K562 (cell line): Measurements from ENCODE around the gene WDR45B. TPM values are rescaled to one million over a fixed set of nuclear protein-coding genes. Genes with fewer than 3 reads are reported as not detected.

Source experiments
- ATAC-seq: fragments of 200-7000 bp; cut with Tn5 transposase; 3 replicates; pipeline ENCODE4 v1.9.1; 2020; ENCODE audit warnings: moderate library complexity
- BruUV-seq: library from RNA; stranded (reverse); fragments of 400-500 nt; replicated peaks from 2 replicates; lab custom pipeline; 2021; lab: Mats Ljungman, UMichigan
- CTCF ChIA-PET: fragments of 300-600 bp; formaldehyde crosslinking; extraction: SDS; loops from one replicate; lab custom pipeline; 2021; ENCODE audit warnings: low intra/inter-chr PET ratio; lab: Yijun Ruan, JAX
- POLR2A ChIA-PET: fragments of 300-600, 350-650 bp; sonication (Branson Sonifier 250); formaldehyde crosslinking; extraction: SDS; loops from one replicate; lab custom pipeline; 2021; ENCODE audit warnings: antibody characterized with exemption, inconsistent platforms; lab: Yijun Ruan, JAX
- DNase-seq, 4 experiments: peaks; one replicate each; pipeline versions ENCODE4 v3.0.0 to v3.0.0-alpha.2; 2011 to 2018; ENCODE audit warnings: low spot score in 3 of 4, mixed read lengths in 3 of 4; ENCODE audit errors: extremely low read depth in 1 of 4
- FAIRE-seq: peaks from 2 replicates; lab custom pipeline; 2011; peaks lifted over from hg19 to GRCh38; lab: Jason Lieb, UNC
- H2AFZ ChIP-seq: 2 replicates; pipeline ENCODE4 v1.6.0; 2011; ENCODE audit warnings: low read depth, low read length, control low read depth, inconsistent platforms
- H3K27ac ChIP-seq: fragments of 200-600 bp; 3 replicates; pipeline ENCODE4 v1.8.0; 2011; ENCODE audit warnings: low read depth, mild to moderate bottlenecking, control low read depth, inconsistent platforms, low read length, moderate library complexity, mixed read lengths; ENCODE audit errors: extremely low read depth
- H3K27me3 ChIP-seq, 2 experiments: fragments of 300-600 bp in 1 of 2; 2 replicates in 1 of 2; 3 replicates in 1 of 2; pipeline versions ENCODE4 v1.6.0 to v1.8.0; 2011; ENCODE audit warnings: inconsistent platforms in 2 of 2, low read length in 2 of 2, mild to moderate bottlenecking in 1 of 2, mixed read lengths in 1 of 2, moderate library complexity in 1 of 2; ENCODE audit not compliant: control insufficient read depth in 2 of 2, insufficient read depth in 2 of 2
- H3K36me3 ChIP-seq: fragments of 300-600 bp; 3 replicates; pipeline ENCODE4 v1.8.0; 2011; ENCODE audit warnings: mild to moderate bottlenecking, low read length, inconsistent platforms; ENCODE audit not compliant: control insufficient read depth, insufficient read depth
- H3K4me1 ChIP-seq, 2 experiments: fragments of 200-600 bp in 1 of 2; replicated peaks in 1 of 2; 2 replicates in 1 of 2; 3 replicates in 1 of 2; pipeline versions ENCODE4 v1.5.1 to v1.8.0; 2011; ENCODE audit warnings: inconsistent platforms in 2 of 2, low read length in 2 of 2, mild to moderate bottlenecking in 1 of 2, mixed read lengths in 1 of 2, moderate library complexity in 1 of 2; ENCODE audit not compliant: control insufficient read depth in 2 of 2, insufficient read depth in 2 of 2
- H3K4me2 ChIP-seq: 2 replicates; pipeline ENCODE4 v1.6.1; 2011; ENCODE audit warnings: low read length, control low read depth, inconsistent platforms, mixed read lengths; ENCODE audit not compliant: insufficient read depth
- H3K4me3 ChIP-seq: fragments of 200-600 bp; sonication (generic), shearing (Covaris generic); 2 replicates; pipeline ENCODE4 v1.5.1; 2016; ENCODE audit warnings: control low read depth, inconsistent platforms
- H3K79me2 ChIP-seq: fragments of 200-600 bp; 3 replicates; pipeline ENCODE4 v1.8.0; 2011; ENCODE audit warnings: low read length, inconsistent platforms; ENCODE audit not compliant: control insufficient read depth, insufficient read depth
- H3K9ac ChIP-seq, 2 experiments: 2 replicates each; pipeline versions ENCODE4 v1.6.0 to v1.6.1; 2011; ENCODE audit warnings: low read depth in 2 of 2, low read length in 2 of 2, control low read depth in 1 of 2, inconsistent platforms in 1 of 2, mild to moderate bottlenecking in 1 of 2, mixed read lengths in 1 of 2; ENCODE audit not compliant: insufficient read depth in 1 of 2
- H3K9me1 ChIP-seq: one replicate; pipeline ENCODE4 v1.6.0; 2011; ENCODE audit warnings: inconsistent platforms, mild to moderate bottlenecking, low read length, moderate library complexity; ENCODE audit not compliant: control insufficient read depth, insufficient read depth
- H3K9me3 ChIP-seq: replicated peaks from 2 replicates; pipeline ENCODE4 v1.5.1; 2011; ENCODE audit warnings: low read depth, low read length, inconsistent platforms; ENCODE audit not compliant: control insufficient read depth, insufficient read depth
- H4K20me1 ChIP-seq: replicated peaks from 2 replicates; pipeline ENCODE4 v1.6.1; 2011; ENCODE audit warnings: low read length, inconsistent platforms, mixed read lengths; ENCODE audit not compliant: control insufficient read depth, insufficient read depth
- ETV5 ChIP-seq: sonication (generic); formaldehyde crosslinking; IDR thresholded peaks from 2 replicates; pipeline ENCODE4 v1.4.0; 2020; ENCODE audit warnings: low read depth, mild to moderate bottlenecking, missing genetic modification reagents
- PHTF2 ChIP-seq: fragments of 250-450 bp; sonication (Bioruptor Pico); IDR thresholded peaks from 2 replicates; pipeline ENCODE4 v1.5.0; 2021; ENCODE audit warnings: mild to moderate bottlenecking
- RBFOX2 ChIP-seq: fragments of 200-400 bp; formaldehyde crosslinking; IDR thresholded peaks from 2 replicates; pipeline ENCODE4 v1.6.1; 2017; ENCODE audit warnings: low read depth, mild to moderate bottlenecking, low read length, moderate library complexity
- RBM39 ChIP-seq: fragments of 200-400 bp; formaldehyde crosslinking; optimal IDR thresholded peaks from 2 replicates; pipeline ENCODE3; 2018; ENCODE audit warnings: low read depth, low read length
- TRIM24 ChIP-seq, 2 experiments: fragments of 450-650 bp; IDR thresholded peaks; 2 replicates each; pipeline ENCODE4 v1.6.1; 2016
- ZNF830 ChIP-seq: fragments of 250-450 bp; sonication (Bioruptor Pico); IDR thresholded peaks from 2 replicates; pipeline ENCODE4 v1.5.0; 2021; ENCODE audit warnings: mild to moderate bottlenecking
- WGBS: fragments of 100-300 bp; shearing (Covaris generic); methylation state at CpG from one replicate; pipeline ENCODE4 v1.1.6; 2016; ENCODE audit warnings: low coverage, mixed read lengths; ENCODE audit not compliant: insufficient coverage; ENCODE audit errors: missing lambda C conversion rate; 5-methylcytosine and 5-hydroxymethylcytosine counted together
- in situ Hi-C: fragments of 300-500 bp; cut with MboI; formaldehyde crosslinking; loops from 4 replicates; pipeline ENCODE4 v1.15.0; 2018; ENCODE audit warnings: inconsistent platforms, mixed read lengths
- intact Hi-C: fragments of 100-400 bp; cut with micrococcal nuclease; formaldehyde crosslinking; loops from 2 replicates; pipeline ENCODE4 v1.14.2; 2022
- polyA plus RNA-seq, 8 experiments: library from polyadenylated mRNA; depleted of rRNA in 4 of 8; stranded (reverse) in 5 of 8; unstranded in 3 of 8; fragments of >200 nt; fragmentation: Nextera tagmentation in 2 of 8; fragmentation: Illumina TruSeq in 1 of 8; extraction: Ambion mirVana in 2 of 8; extraction: Trizol in 1 of 8; gene quantifications; 2 replicates each; pipeline versions ENCODE4 v1.2.1 to v1.2.3, GENCODE V29; 2011 to 2014; ENCODE audit warnings: inconsistent platforms in 1 of 8, missing spikeins in 1 of 8
- total RNA-seq, 7 experiments: library from RNA; depleted of rRNA in 6 of 7; stranded (reverse); fragments of >200 nt in 6 of 7; fragmentation: Illumina TruSeq in 2 of 7; extraction: Trizol in 2 of 7; gene quantifications; 2 replicates each; pipeline versions ENCODE4 v1.2.1 to v1.2.3, GENCODE V29; 2011 to 2021; ENCODE audit warnings: low replicate concordance in 1 of 7
- TF ChIP-seq, protein P1 (sequence below), 2 experiments: fragments of 450-650 bp; IDR thresholded peaks; 2 replicates each; pipeline ENCODE4 v1.6.1; 2018; ENCODE audit warnings: mild to moderate bottlenecking in 2 of 2, low read depth in 1 of 2; ENCODE audit not compliant: partially characterized antibody in 2 of 2
- TF ChIP-seq, protein P2 (sequence below), 2 experiments: fragments of 450-650 bp in 1 of 2; sonication (generic) in 1 of 2; formaldehyde crosslinking; conservative IDR thresholded peaks; 2 replicates each; pipeline versions ENCODE4 v1.4.0 to v1.8.1; 2020 to 2022; ENCODE audit warnings: mild to moderate bottlenecking in 1 of 2, missing genetic modification reagents in 1 of 2

The WDR45B gene
- total and polyA plus RNA-seq, 9 of the 15 experiments (the other 6 are each of a cell fraction or from before 2014, with no cell fraction given), result 0.72 to 74.4 (median 35.9) TPM

DNA sequence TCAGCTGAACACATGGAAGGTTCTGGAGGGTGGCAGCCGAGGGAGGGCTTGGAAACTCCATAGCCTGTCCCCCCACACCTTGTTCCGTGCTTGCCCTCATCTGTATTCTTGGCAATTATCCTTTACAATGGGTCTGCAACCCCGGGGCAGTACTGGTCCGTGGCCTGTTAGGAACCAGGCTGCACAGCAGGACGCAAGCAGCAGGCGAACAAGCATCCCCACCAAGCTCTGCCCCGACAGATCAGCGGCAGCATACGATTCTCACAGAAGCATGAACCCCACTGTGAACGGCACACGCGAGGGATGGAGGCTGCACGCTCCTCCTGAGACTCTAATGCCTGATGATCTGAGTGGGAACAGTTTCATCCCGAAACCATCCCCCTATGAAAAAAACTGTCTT lies 6.2 kb downstream of the WDR45B start:
- intact Hi-C loops (no loop called here), in situ Hi-C loops (no loop called here)
- Histone ChIP-seq H3K4me1 (peaks cover 7 to 17% of the 10 kb centered on the region in 2 experiments; a peak in 4 of 5 replicates), H4K20me1 (peaks cover 22% of the 10 kb centered on the region), H3K9me1 (peaks cover 9% of the 10 kb centered on the region), H3K9ac (no peak overlapping the region), H2AFZ (no peak overlapping the region), H3K4me3 (no peak overlapping the region), H3K9me3 (no peaks in the 10 kb centered on the region), H3K27ac (no peak overlapping the region), H3K36me3 (peaks cover 82% of the 10 kb centered on the region), H3K4me2 (no peak overlapping the region), H3K27me3 (no peaks in the 10 kb centered on the region), H3K79me2 (peaks cover 92% of the 10 kb centered on the region)
- CTCF ChIA-PET, result no interaction called here
- DNase-seq (no peak), FAIRE-seq (no peak), ATAC-seq (no peak)
- BruUV-seq, result no TSS peak
- TF ChIP-seq TRIM24 (IDR thresholded peaks at IDR 0.05) (no peak), RBFOX2 (peak; percentile 40; the same call in 1 of the 2 replicates)
- 94% methylated on average over 11 of the region's 14 CpGs for WGBS
- POLR2A ChIA-PET, result interaction anchor here (1.0 to 1.3 kb wide), 2 partner anchors 9 to 13 kb away, joined by 3 read pairs; no protein-coding TSS in a partner anchor

DNA sequence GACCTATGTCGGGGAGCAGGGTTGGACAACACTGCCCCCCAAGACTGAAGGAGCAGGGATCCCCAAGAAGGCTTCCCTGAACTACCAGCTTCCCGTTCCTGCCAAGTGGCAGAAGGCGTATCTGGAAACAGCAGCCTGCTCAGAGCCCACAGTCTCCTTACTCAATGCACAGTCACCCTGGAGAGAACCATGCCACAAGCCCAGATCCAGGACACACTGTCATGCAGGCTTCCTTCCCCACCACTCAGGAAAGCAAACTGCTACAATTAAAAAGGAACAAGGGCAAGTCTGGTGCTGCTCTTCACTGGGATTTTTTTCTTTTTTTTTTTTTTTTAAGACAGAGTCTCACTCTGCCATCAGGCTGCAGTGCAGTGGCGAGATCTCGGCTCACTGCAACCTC lies 8.2 kb downstream of the WDR45B start:
- DNase-seq (no peak), FAIRE-seq (no peak), ATAC-seq (no peak)
- peaks cover 9% of the 10 kb centered on the region for H3K9me1 ChIP-seq
- H3K27ac ChIP-seq, result no peak overlapping the region
- H3K79me2 ChIP-seq, result peaks cover 87% of the 10 kb centered on the region
- CTCF ChIA-PET, result no interaction called here
- H3K4me1 ChIP-seq, result peaks cover 0 to 5% of the 10 kb centered on the region in 2 experiments; a peak in 1 of 5 replicates
- TF ChIP-seq PHTF2 (CRISPR knock-in tag), result no peak
- TF ChIP-seq, protein P1, sequence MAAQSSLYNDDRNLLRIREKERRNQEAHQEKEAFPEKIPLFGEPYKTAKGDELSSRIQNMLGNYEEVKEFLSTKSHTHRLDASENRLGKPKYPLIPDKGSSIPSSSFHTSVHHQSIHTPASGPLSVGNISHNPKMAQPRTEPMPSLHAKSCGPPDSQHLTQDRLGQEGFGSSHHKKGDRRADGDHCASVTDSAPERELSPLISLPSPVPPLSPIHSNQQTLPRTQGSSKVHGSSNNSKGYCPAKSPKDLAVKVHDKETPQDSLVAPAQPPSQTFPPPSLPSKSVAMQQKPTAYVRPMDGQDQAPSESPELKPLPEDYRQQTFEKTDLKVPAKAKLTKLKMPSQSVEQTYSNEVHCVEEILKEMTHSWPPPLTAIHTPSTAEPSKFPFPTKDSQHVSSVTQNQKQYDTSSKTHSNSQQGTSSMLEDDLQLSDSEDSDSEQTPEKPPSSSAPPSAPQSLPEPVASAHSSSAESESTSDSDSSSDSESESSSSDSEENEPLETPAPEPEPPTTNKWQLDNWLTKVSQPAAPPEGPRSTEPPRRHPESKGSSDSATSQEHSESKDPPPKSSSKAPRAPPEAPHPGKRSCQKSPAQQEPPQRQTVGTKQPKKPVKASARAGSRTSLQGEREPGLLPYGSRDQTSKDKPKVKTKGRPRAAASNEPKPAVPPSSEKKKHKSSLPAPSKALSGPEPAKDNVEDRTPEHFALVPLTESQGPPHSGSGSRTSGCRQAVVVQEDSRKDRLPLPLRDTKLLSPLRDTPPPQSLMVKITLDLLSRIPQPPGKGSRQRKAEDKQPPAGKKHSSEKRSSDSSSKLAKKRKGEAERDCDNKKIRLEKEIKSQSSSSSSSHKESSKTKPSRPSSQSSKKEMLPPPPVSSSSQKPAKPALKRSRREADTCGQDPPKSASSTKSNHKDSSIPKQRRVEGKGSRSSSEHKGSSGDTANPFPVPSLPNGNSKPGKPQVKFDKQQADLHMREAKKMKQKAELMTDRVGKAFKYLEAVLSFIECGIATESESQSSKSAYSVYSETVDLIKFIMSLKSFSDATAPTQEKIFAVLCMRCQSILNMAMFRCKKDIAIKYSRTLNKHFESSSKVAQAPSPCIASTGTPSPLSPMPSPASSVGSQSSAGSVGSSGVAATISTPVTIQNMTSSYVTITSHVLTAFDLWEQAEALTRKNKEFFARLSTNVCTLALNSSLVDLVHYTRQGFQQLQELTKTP (IDR thresholded peaks at IDR 0.05; ENCODE audit: low read depth in 1 of 2, partially characterized antibody in 2 of 2), result no peak
- no peak for TF ChIP-seq RBM39
- TF ChIP-seq, protein P2, sequence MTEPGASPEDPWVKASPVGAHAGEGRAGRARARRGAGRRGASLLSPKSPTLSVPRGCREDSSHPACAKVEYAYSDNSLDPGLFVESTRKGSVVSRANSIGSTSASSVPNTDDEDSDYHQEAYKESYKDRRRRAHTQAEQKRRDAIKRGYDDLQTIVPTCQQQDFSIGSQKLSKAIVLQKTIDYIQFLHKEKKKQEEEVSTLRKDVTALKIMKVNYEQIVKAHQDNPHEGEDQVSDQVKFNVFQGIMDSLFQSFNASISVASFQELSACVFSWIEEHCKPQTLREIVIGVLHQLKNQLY (CRISPR knock-in tag; conservative IDR thresholded peaks at IDR 0.05), result no peak
- no peak for TF ChIP-seq ETV5 (CRISPR knock-in tag)
- TF ChIP-seq ZNF830 (CRISPR knock-in tag), result no peak
- no peak overlapping the region for H3K9ac ChIP-seq
- no peak overlapping the region for H3K4me2 ChIP-seq
- H3K36me3 ChIP-seq, result peaks cover 80% of the 10 kb centered on the region
- intact Hi-C loops, result no loop called here
- H3K4me3 ChIP-seq, result no peak overlapping the region
- WGBS, result 97% methylated on average over 4 of the region's 5 CpGs
- no TSS peak for BruUV-seq
- H3K27me3 ChIP-seq, result no peaks in the 10 kb centered on the region
- peaks cover 17% of the 10 kb centered on the region for H4K20me1 ChIP-seq
- H2AFZ ChIP-seq, result no peak overlapping the region
- no peaks in the 10 kb centered on the region for H3K9me3 ChIP-seq
- POLR2A ChIA-PET, result interaction anchor here (0.6 to 0.8 kb wide), 2 partner anchors 48 to 348 kb away, joined by 3 read pairs; no protein-coding TSS in a partner anchor
- in situ Hi-C loops, result no loop called here
